Calu3 (cell line): Measurements from ENCODE around the gene CUTC. TPM values are rescaled to one million over a fixed set of nuclear protein-coding genes. Genes with fewer than 3 reads are reported as not detected.
A peak's percentile ranks its signal among the peaks of the same experiment; 100 is the strongest.

ENCODE experiments used
- Bru-seq: library from RNA; stranded (reverse); fragments of 400-500 nt; gene quantifications from one replicate; lab custom pipeline; 2021; lab: Mats Ljungman, UMichigan
- BruChase-seq, 2 experiments: library from RNA; stranded (reverse); fragments of 400-500 nt; gene quantifications; one replicate each; lab custom pipeline; 2021; lab: Mats Ljungman, UMichigan
- BruUV-seq: library from RNA; stranded (reverse); fragments of 400-500 nt; replicated peaks from 2 replicates; lab custom pipeline; 2021; lab: Mats Ljungman, UMichigan
- CTCF ChIA-PET: fragments of 300-600 bp; sonication (Branson Sonifier 250); formaldehyde crosslinking; loops from one replicate; lab custom pipeline; 2022; ENCODE audit warnings: antibody characterized with exemption; lab: Charles Lee
- DNase-seq: peaks from one replicate; pipeline ENCODE4 v3.0.0; 2022
- H3K27ac Mint-ChIP-seq: one replicate; pipeline ENCODE4 v1.8.0; 2022; ENCODE audit warnings: mixed read lengths; ENCODE audit not compliant: unreplicated experiment
- H3K27me3 Mint-ChIP-seq: one replicate; pipeline ENCODE4 v1.8.0; 2022; ENCODE audit warnings: mixed read lengths; ENCODE audit not compliant: unreplicated experiment
- H3K36me3 Mint-ChIP-seq: one replicate; pipeline ENCODE4 v1.8.0; 2022; ENCODE audit warnings: mild to moderate bottlenecking, moderate library complexity, mixed read lengths; ENCODE audit not compliant: insufficient read depth, unreplicated experiment
- H3K4me1 Mint-ChIP-seq: one replicate; pipeline ENCODE4 v1.8.0; 2022; ENCODE audit warnings: mild to moderate bottlenecking, low read depth, mixed read lengths; ENCODE audit not compliant: unreplicated experiment
- H3K4me3 Mint-ChIP-seq: one replicate; pipeline ENCODE4 v1.8.0; 2022; ENCODE audit warnings: mild to moderate bottlenecking, low read depth, moderate library complexity, mixed read lengths; ENCODE audit not compliant: unreplicated experiment
- H3K9me3 Mint-ChIP-seq: one replicate; pipeline ENCODE4 v1.8.0; 2022; ENCODE audit warnings: low read depth, mixed read lengths; ENCODE audit not compliant: unreplicated experiment
- CTCF ChIP-seq: fragments of 200-600 bp; IDR thresholded peaks from one replicate; pipeline ENCODE4 v1.8.0; 2022; ENCODE audit warnings: antibody characterized with exemption; ENCODE audit not compliant: unreplicated experiment
- intact Hi-C: fragments of 100-400 bp; cut with micrococcal nuclease; formaldehyde crosslinking; loops from one replicate; pipeline ENCODE4 v1.10.0; 2022; ENCODE audit not compliant: unreplicated experiment
- long read RNA-seq: library from polyadenylated mRNA; stranded (forward); transcript quantifications from one replicate; pipeline ENCODE4 v2.0.0, GENCODE V29; 2022
- total RNA-seq: library from RNA; stranded (reverse); gene quantifications from 2 replicates; pipeline ENCODE4 v1.2.3, GENCODE V29; 2022

Gene CUTC
- 9.3 and 9.6 TPM in 2 replicates for total RNA-seq
- Bru-seq, nascent RNA: percentile 74 among the genes with signal in this experiment
- BruChase-seq, experiment 1, labeled RNA remaining after a 6-hour chase: percentile 53 among the genes with signal in this experiment
- percentile 55 among the genes with signal in this experiment for BruChase-seq, experiment 2, labeled RNA remaining after a 2-hour chase
- long read RNA-seq, transcript CUTC-202 (9 exons, 1,346 nt): major isoform, 6 of 23 reads
- long read RNA-seq, partial matches to known transcripts: 0 of 23 reads
- long read RNA-seq, other reads (novel, unspliced or antisense): 13 of 23 reads

GRCh38 chr10:99732033-99732842 lies at the start of gene CUTC, which contains the start of gene COX15:
Gene CUTC (plus strand): TSS chr10:99732234. CDS start chr10:99732349, 115 bp downstream.
Gene COX15 (minus strand): TSS chr10:99732127. CDS start chr10:99732049, 78 bp downstream.
- peaks cover 36% of the 10 kb centered on the region for H3K36me3 Mint-ChIP-seq
- H3K4me1 Mint-ChIP-seq: peaks cover 16% of the 10 kb centered on the region
- CTCF ChIA-PET: interaction anchor here (0.6 to 1.1 kb wide), 4 partner anchors 12 to 113 kb away, joined by 3 to 5 read pairs (median 4); no protein-coding TSS in a partner anchor
- DNase-seq: peak; percentile 93
- H3K9me3 Mint-ChIP-seq: no peaks in the 10 kb centered on the region
- peak within 1 kb of the TSS; percentile 86 for H3K4me3 Mint-ChIP-seq
- peak within 1 kb of the TSS; percentile 57 for H3K27ac Mint-ChIP-seq
- no peaks in the 10 kb centered on the region for H3K27me3 Mint-ChIP-seq
- TSS peak; percentile 76 for BruUV-seq
- TF ChIP-seq CTCF: peak; percentile 37
- intact Hi-C loops: loop anchor here (2.0 kb wide), 1 partner anchor 51 kb away; the partner anchor contains the start of gene ABCC2

- intact Hi-C loops: loop anchor here (10.0 kb wide), 1 partner anchor 288 kb away; no protein-coding TSS in a partner anchor
- Mint-ChIP-seq H3K27me3 (no peaks in the 10 kb centered on the region), H3K4me3 (no peak overlapping the region), H3K9me3 (no peaks in the 10 kb centered on the region), H3K36me3 (no peaks in the 10 kb centered on the region), H3K27ac (no peak overlapping the region), H3K4me1 (no peaks in the 10 kb centered on the region)
- DNase-seq: no peak
- CTCF ChIA-PET: no interaction called here
- TF ChIP-seq CTCF: no peak
- BruUV-seq: no TSS peak
Observed at GRCh38 chr10:99682752-99683151, 49.3 kb upstream of the CUTC start.

GRCh38 chr10:99685597-99685967 lies 46.5 kb upstream of the CUTC start:
- Mint-ChIP-seq H3K27me3 (no peaks in the 10 kb centered on the region), H3K36me3 (no peaks in the 10 kb centered on the region), H3K4me3 (no peak overlapping the region), H3K4me1 (no peaks in the 10 kb centered on the region), H3K9me3 (no peaks in the 10 kb centered on the region), H3K27ac (peak overlapping the region; percentile 7)
- DNase-seq: no peak
- CTCF ChIA-PET: no interaction called here
- no peak for TF ChIP-seq CTCF
- BruUV-seq: no TSS peak
- intact Hi-C loops: loop anchor here (2.0 to 10.0 kb wide), 2 partner anchors 55 to 291 kb away; no protein-coding TSS in a partner anchor

- no TSS peak for BruUV-seq
- intact Hi-C loops: loop anchor here (10.0 kb wide), 1 partner anchor 295 kb away; no protein-coding TSS in a partner anchor
- H3K4me3 Mint-ChIP-seq: no peak overlapping the region
- no peaks in the 10 kb centered on the region for H3K9me3 Mint-ChIP-seq
- no peaks in the 10 kb centered on the region for H3K36me3 Mint-ChIP-seq
- TF ChIP-seq CTCF: no peak
- no peaks in the 10 kb centered on the region for H3K27me3 Mint-ChIP-seq
- H3K4me1 Mint-ChIP-seq: no peaks in the 10 kb centered on the region
- no peak for DNase-seq
- no peak overlapping the region for H3K27ac Mint-ChIP-seq
- CTCF ChIA-PET: no interaction called here
Observed at GRCh38 chr10:99689461-99689860, 42.6 kb upstream of the CUTC start.
